K562 (cell line): Measurements from ENCODE around the gene NMNAT1. TPM values are rescaled to one million over a fixed set of nuclear protein-coding genes. Genes with fewer than 3 reads are reported as not detected.

Experiments
- ELK1 ChIP-seq: sonication (generic); formaldehyde crosslinking; IDR thresholded peaks from 2 replicates; pipeline ENCODE4 v1.8.1; 2022; ENCODE audit warnings: missing genetic modification reagents
- FOXA3 ChIP-seq, 2 experiments: fragments of 450-650 bp in 1 of 2; sonication (generic) in 1 of 2; formaldehyde crosslinking; IDR thresholded peaks in 1 of 2; conservative IDR thresholded peaks in 1 of 2; 2 replicates each; pipeline versions ENCODE4 v1.4.0 to v1.8.0; 2020 to 2022; ENCODE audit warnings: mild to moderate bottlenecking in 2 of 2, missing genetic modification reagents in 1 of 2
- FOXJ3 ChIP-seq: sonication (generic); formaldehyde crosslinking; IDR thresholded peaks from 2 replicates; pipeline ENCODE4 v1.4.0; 2020; ENCODE audit warnings: mild to moderate bottlenecking, missing genetic modification reagents
- HEY1 ChIP-seq: fragments of 250-450 bp; sonication (Bioruptor Pico); IDR thresholded peaks from 2 replicates; pipeline ENCODE4 v1.5.0; 2020; ENCODE audit warnings: mild to moderate bottlenecking, moderate library complexity, borderline replicate concordance
- RBFOX2 ChIP-seq: fragments of 200-400 bp; formaldehyde crosslinking; IDR thresholded peaks from 2 replicates; pipeline ENCODE4 v1.6.1; 2017; ENCODE audit warnings: low read depth, mild to moderate bottlenecking, low read length, moderate library complexity
- RREB1 ChIP-seq: fragments of 250-450 bp; sonication (Bioruptor Pico); IDR thresholded peaks from 2 replicates; pipeline ENCODE4 v1.4.0; 2020
- SREBF1 ChIP-seq: fragments of 150-350 bp; IDR thresholded peaks from 2 replicates; pipeline ENCODE4 v1.6.1; 2014; ENCODE audit warnings: antibody characterized with exemption, low read depth, low read length, borderline replicate concordance
- ZBTB40 ChIP-seq, 2 experiments: fragments of 450-650 bp in 1 of 2; sonication (generic) in 1 of 2; formaldehyde crosslinking in 1 of 2; IDR thresholded peaks; 2 replicates each; pipeline versions ENCODE4 v1.7.1 to v1.9.0; 2016 to 2022; ENCODE audit warnings: inconsistent platforms in 1 of 2, mild to moderate bottlenecking in 1 of 2, missing genetic modification reagents in 1 of 2
- ZNF445 ChIP-seq: fragments of 250-450 bp; sonication (Bioruptor Pico); IDR thresholded peaks from 2 replicates; pipeline ENCODE4 v1.4.0; 2020; ENCODE audit warnings: low read depth, mild to moderate bottlenecking, moderate library complexity
- polyA plus RNA-seq, 8 experiments: library from polyadenylated mRNA; depleted of rRNA in 4 of 8; stranded (reverse) in 5 of 8; unstranded in 3 of 8; fragments of >200 nt; fragmentation: Nextera tagmentation in 2 of 8; fragmentation: Illumina TruSeq in 1 of 8; extraction: Ambion mirVana in 2 of 8; extraction: Trizol in 1 of 8; gene quantifications; 2 replicates each; pipeline versions ENCODE4 v1.2.1 to v1.2.3, GENCODE V29; 2011 to 2014; ENCODE audit warnings: inconsistent platforms in 1 of 8, missing spikeins in 1 of 8
- total RNA-seq, 7 experiments: library from RNA; depleted of rRNA in 6 of 7; stranded (reverse); fragments of >200 nt in 6 of 7; fragmentation: Illumina TruSeq in 2 of 7; extraction: Trizol in 2 of 7; gene quantifications; 2 replicates each; pipeline versions ENCODE4 v1.2.1 to v1.2.3, GENCODE V29; 2011 to 2021; ENCODE audit warnings: low replicate concordance in 1 of 7

Gene NMNAT1
- total and polyA plus RNA-seq, 9 of the 15 experiments (the other 6 are each of a cell fraction or from before 2014, with no cell fraction given) = 5.1 to 14.6 (median 12.1) TPM

- TF ChIP-seq SREBF1 = peak; percentile 53; the same call in 1 of the 2 replicates
- TF ChIP-seq FOXA3 (CRISPR knock-in tag; conservative IDR thresholded peaks at IDR 0.05 in 1 of 2, IDR thresholded peaks at IDR 0.05 in 1 of 2) = no peak; a peak in 1 of 4 replicates
- no peak for TF ChIP-seq ELK1 (CRISPR knock-in tag)
- no peak for TF ChIP-seq FOXJ3
- no peak for TF ChIP-seq RREB1 (CRISPR knock-in tag)
- peak; percentile 97 for TF ChIP-seq RBFOX2
- TF ChIP-seq ZBTB40 (IDR thresholded peaks at IDR 0.05) = peak; percentile 100
- TF ChIP-seq ZBTB40 (CRISPR knock-in tag; IDR thresholded peaks at IDR 0.05) = no peak
- peak; percentile 52; the same call in 1 of the 2 replicates for TF ChIP-seq HEY1 (CRISPR knock-in tag)
- TF ChIP-seq ZNF445 (CRISPR knock-in tag) = no peak
Observed at GRCh38 chr1:9942939-9943788, at the start of gene NMNAT1, which contains the start of gene LZIC (continued).
